CMK (cell line): ENCODE measurements around the gene MRPL58.
"Not testable (repeated sequence)": the region's sequence is repeated elsewhere in the genome, so short reads cannot be mapped to it uniquely, and the experiment has no call there.

Source experiments
- DNase-seq: peaks from one replicate; pipeline ENCODE4 v3.0.0-alpha.2; 2010; ENCODE audit warnings: low read depth

Gene MRPL58

GRCh38 chr17:75019710-75020109 is 7.2 kb downstream of the MRPL58 start:
- DNase-seq: no peak

- no peak for DNase-seq
Observed at GRCh38 chr17:75020331-75021110, 8.1 kb downstream of the MRPL58 start.

- no peak for DNase-seq
Observed at GRCh38 chr17:75024686-75025397, 12.4 kb downstream of the MRPL58 start.

GRCh38 chr17:75025398-75025734 is 12.9 kb downstream of the MRPL58 start:
- DNase-seq: not testable (repeated sequence)

GRCh38 chr17:75026650-75027049 is 14.2 kb downstream of the MRPL58 start:
- not testable (repeated sequence) for DNase-seq

GRCh38 chr17:75030161-75030560 is 17.7 kb downstream of the MRPL58 start:
- no peak for DNase-seq

- no peak for DNase-seq
Observed at GRCh38 chr17:75031972-75032719, 19.7 kb downstream of the MRPL58 start.

GRCh38 chr17:75032720-75033280 is 20.3 kb downstream of the MRPL58 start:
- no peak for DNase-seq

GRCh38 chr17:75033346-75034235 is 21.1 kb downstream of the MRPL58 start:
- peak; percentile 83 for DNase-seq

- peak; percentile 74 for DNase-seq
Observed at GRCh38 chr17:75034236-75034908, 21.9 kb downstream of the MRPL58 start.

GRCh38 chr17:75036643-75037268 is 24.3 kb downstream of the MRPL58 start:
- DNase-seq: peak; percentile 75

GRCh38 chr17:75039238-75039637 is 26.8 kb downstream of the MRPL58 start:
- no peak for DNase-seq

GRCh38 chr17:75041656-75042280 is 29.3 kb downstream of the MRPL58 start:
- DNase-seq: no peak

- DNase-seq: not testable (repeated sequence)
Observed at GRCh38 chr17:75043789-75044188, 31.3 kb downstream of the MRPL58 start.

GRCh38 chr17:75044716-75045115 is 32.2 kb downstream of the MRPL58 start:
- no peak for DNase-seq

GRCh38 chr17:75045946-75046406 is 33.5 kb downstream of the MRPL58 start:
- DNase-seq: not testable (repeated sequence)

- DNase-seq: peak; percentile 92
Observed at GRCh38 chr17:75046407-75047289, 34.2 kb downstream of the MRPL58 start, which contains the start of the genes ATP5PD and KCTD2. Gene ATP5PD, minus strand, starts transcription at chr17:75046969. Its CDS starts 4,319 bp downstream, at chr17:75042650. Gene KCTD2, plus strand, starts transcription at chr17:75047225. Its CDS starts 26 bp downstream, at chr17:75047251.

- no peak for DNase-seq
Observed at GRCh38 chr17:75047398-75048098, 35.1 kb downstream of the MRPL58 start.
